HG03103 (cell line): ENCODE results near the gene OR6B1.
"Not testable (repeated sequence)": the region's sequence is repeated elsewhere in the genome, so short reads cannot be mapped to it uniquely, and the experiment has no call there.

Experiments
- ATAC-seq: cut with Tn5 transposase; IDR thresholded peaks from one replicate; pipeline ENCODE4 v1.9.1; 2021; ENCODE audit warnings: low read depth; ENCODE audit not compliant: unreplicated experiment

OR6B1 gene

DNA sequence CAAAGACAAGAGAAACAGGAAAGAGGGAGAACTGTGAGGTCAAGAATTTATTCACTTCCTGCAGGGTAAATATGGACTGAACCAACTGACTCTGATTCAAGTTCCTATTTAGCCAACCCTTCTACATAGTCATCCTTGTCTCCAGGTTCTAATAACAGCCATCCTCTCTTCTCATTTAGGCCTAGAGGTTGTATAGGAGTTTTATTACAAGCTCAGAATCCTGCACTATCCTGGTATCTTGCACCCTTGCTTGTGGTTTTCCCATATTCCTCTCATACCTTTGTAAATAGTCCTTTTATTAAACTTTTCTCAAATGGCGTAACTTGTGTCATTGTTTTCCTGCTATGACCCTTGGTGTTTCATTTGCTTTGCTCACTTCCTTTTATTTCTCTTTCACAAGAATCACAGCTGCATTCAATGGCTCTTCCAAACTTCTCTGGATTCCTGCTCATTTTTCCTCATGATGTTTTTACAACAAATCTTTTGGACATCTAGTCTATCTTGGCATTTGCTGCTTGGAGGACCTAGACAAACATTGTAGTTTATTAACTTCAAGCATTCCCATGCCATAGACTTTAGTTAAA is 36.3 kb downstream of the OR6B1 start:
- ATAC-seq: no peak

DNA sequence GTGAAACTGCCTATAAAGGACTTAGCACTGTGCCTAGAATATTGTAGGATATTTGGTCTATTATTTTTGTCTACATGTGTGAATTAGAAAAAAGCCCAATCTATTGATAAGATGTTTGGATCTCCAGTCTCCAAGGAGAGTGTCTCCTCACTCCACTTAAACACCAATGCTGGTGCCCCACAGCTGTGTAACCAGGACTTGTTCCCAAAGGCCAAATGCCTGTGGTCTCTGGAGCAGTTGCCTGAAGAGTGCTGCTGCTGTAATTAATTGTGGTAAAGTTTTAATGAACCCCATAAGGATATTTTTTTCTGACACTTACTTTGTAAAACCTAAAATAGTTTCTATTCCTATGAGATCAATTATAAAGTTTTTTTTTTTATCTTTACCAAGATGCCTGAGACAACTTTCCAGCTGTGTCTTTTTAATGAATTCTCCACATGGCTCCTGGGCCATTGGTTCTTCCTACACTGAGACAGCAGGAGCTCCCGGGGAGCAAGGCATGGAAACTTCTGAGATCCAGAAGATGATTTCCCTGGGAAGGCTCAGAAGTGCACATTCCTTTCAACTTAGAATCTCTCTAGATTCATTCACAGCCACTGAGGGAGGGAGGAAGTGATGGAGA is 37.4 kb downstream of the OR6B1 start:
- ATAC-seq: no peak

DNA sequence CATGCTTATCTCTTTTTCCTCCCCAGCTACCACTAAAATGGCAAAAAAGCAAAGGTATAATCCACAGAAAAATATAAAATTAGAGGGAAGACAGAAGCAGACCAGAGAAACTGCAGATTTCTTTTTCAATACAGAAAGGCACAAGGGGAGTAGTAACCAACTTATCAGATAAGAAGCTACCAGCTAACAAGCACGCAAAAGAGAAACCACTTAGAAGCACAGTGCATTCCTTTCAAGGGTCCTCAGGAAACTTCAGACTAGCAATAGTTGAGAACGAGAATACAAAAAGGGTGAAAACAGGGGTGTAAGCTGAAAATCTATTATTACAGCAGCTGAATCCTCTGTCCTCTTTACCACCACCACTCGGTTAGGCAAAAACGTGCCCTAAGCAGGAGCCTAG is 38.8 kb downstream of the OR6B1 start:
- ATAC-seq: no peak

DNA sequence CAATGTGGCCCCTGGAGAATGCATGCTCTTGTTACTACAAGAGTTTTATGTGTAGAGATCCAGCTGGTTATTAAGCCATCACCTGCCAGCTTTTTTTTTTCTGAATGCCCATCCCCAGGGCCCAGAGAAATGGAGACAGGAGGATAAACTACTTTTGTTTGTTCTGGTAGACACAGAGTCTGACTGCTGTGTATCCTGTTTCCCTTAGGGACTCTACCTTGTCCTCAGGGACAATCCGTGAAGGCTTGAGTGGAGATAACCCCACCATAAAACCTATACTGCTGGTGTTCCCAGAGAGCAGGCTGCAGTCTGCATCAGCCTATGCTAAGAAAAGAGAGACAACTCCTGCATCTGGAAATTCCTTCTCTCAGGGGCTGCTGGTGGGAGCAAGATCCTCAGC is 48.5 kb downstream of the OR6B1 start, which contains the start of gene OR2A5:
Gene OR2A5, plus strand, starts transcription at position 301 of the 400 bp plus-strand sequence. CDS start 1,454 bp downstream, outside the sequence.
- no peak for ATAC-seq

DNA sequence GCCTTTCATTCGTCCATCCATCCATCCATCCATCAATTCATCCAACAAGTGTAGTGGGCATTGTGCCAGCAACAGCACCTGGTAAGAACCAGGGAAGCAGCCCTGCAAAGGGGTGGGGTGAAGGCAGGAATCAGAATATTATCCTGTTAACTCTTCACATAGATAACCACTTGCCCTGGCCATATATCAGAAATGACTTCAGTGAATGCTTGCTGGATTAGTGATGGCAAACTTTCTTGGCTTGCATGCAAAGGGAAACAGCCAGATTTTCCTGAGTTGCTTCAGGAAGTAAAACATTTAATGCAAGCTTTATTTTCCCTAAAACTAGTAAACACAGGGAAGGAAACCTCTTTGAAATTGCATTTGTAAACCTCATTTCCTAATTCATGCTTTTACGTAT is 49.4 kb downstream of the OR6B1 start:
- no peak for ATAC-seq

DNA sequence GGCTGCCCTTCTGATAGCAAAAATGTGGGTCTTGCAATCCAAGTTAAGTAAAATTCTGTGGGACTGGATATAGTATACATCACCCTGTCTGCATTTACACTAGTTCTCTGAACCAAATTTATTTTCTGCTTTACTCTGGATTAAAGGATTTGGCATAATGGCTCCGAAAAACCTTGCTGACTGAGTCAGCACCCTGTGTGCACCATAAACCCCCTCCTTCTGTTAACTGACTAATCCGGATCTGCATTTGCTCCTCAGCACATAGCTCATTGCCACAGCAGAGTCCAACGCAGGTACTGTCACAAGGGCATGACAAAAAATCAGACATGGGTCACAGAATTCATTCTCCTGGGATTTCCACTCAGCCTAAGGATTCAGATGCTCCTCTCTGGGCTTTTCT is 50.0 kb downstream of the OR6B1 start:
- ATAC-seq: no peak

- ATAC-seq: not testable (repeated sequence)
These were observed 50.8 kb downstream of the OR6B1 start for GRCh38 chr7:144050884-144051283.

GRCh38 chr7:144057954-144058353 is 57.8 kb downstream of the OR6B1 start:
- ATAC-seq: no peak
